GM18526 (cell line): ENCODE results near the gene TMEM119.
A peak's percentile ranks its signal among the peaks of the same experiment; 100 is the strongest.

Experiments used
- POLR2A ChIP-seq: IDR thresholded peaks from 3 replicates; pipeline ENCODE4 v1.6.1; 2011; ENCODE audit not compliant: insufficient read length; ENCODE audit errors: extremely low read depth

TMEM119 gene

GRCh38 chr12:108597559-108598471, at the start of gene TMEM119:
Gene TMEM119 (minus strand): TSS chr12:108598084. CDS start chr12:108592383, 5,701 bp downstream.
- no peak for TF ChIP-seq POLR2A

- no peak for TF ChIP-seq POLR2A
Observed at GRCh38 chr12:108646600-108647579, 49.0 kb upstream of the TMEM119 start.

- TF ChIP-seq POLR2A: no peak
Observed at GRCh38 chr12:108645686-108646599, 48.1 kb upstream of the TMEM119 start.

- no peak for TF ChIP-seq POLR2A
Observed at GRCh38 chr12:108644811-108645120, 46.9 kb upstream of the TMEM119 start.

GRCh38 chr12:108643941-108644810, 46.3 kb upstream of the TMEM119 start:
- no peak for TF ChIP-seq POLR2A

- TF ChIP-seq POLR2A: no peak
Observed at GRCh38 chr12:108642899-108643654, 45.2 kb upstream of the TMEM119 start.

- no peak for TF ChIP-seq POLR2A
Observed at GRCh38 chr12:108642269-108642870, 44.5 kb upstream of the TMEM119 start.

- TF ChIP-seq POLR2A: no peak
Observed at GRCh38 chr12:108641446-108642268, 43.8 kb upstream of the TMEM119 start.

GRCh38 chr12:108640802-108641445, 43.0 kb upstream of the TMEM119 start:
- TF ChIP-seq POLR2A: no peak

GRCh38 chr12:108638997-108639822, 41.3 kb upstream of the TMEM119 start:
- TF ChIP-seq POLR2A: peak; percentile 33

- peak; percentile 20 for TF ChIP-seq POLR2A
Observed at GRCh38 chr12:108638141-108638827, 40.4 kb upstream of the TMEM119 start.
